Renal cortex interstitium (tissue), 11 donors: ENCODE data around the gene ARHGAP5. TPM values are rescaled to one million over a fixed set of nuclear protein-coding genes. Genes with fewer than 3 reads are reported as not detected.
A peak's percentile ranks its signal among the peaks of the same experiment; 100 is the strongest.
"Not testable (repeated sequence)": the region's sequence is repeated elsewhere in the genome, so short reads cannot be mapped to it uniquely, and the experiment has no call there.

Source experiments
- DNase-seq, 11 donors: peaks; one replicate each; pipeline ENCODE4 v3.0.0-alpha.2; 2013; ENCODE audit warnings: low read depth in 9 of 11, low spot score in 4 of 11; ENCODE audit errors: extremely low read depth in 1 of 11
- polyA plus RNA-seq, 3 donors: library from polyadenylated mRNA; unstranded; fragments of 120-200 nt; gene quantifications; one replicate each; pipeline ENCODE4 v1.2.1, GENCODE V29; 2013; ENCODE audit not compliant: insufficient read length in 3 of 3

ARHGAP5 gene
- polyA plus RNA-seq, 3 donors = 104 to 118 (median 110) TPM

GRCh38 chr14:32087907-32088306 lies 10.8 kb downstream of the ARHGAP5 start:
- no peak for DNase-seq

- DNase-seq = no peak
Measured at GRCh38 chr14:32090686-32091085, 13.6 kb downstream of the ARHGAP5 start.

- DNase-seq = no peak
Measured at GRCh38 chr14:32099473-32099872, 22.4 kb downstream of the ARHGAP5 start.

- no peak for DNase-seq
Measured at GRCh38 chr14:32100175-32100574, 23.1 kb downstream of the ARHGAP5 start.

- DNase-seq = no peak
Measured at GRCh38 chr14:32102152-32102787, 25.2 kb downstream of the ARHGAP5 start.

- no peak for DNase-seq
Measured at GRCh38 chr14:32102968-32103367, 25.9 kb downstream of the ARHGAP5 start.

- no peak for DNase-seq
Measured at GRCh38 chr14:32104308-32104707, 27.2 kb downstream of the ARHGAP5 start.

GRCh38 chr14:32104803-32105202 lies 27.7 kb downstream of the ARHGAP5 start:
- DNase-seq = no peak

GRCh38 chr14:32109676-32110547 lies 32.8 kb downstream of the ARHGAP5 start:
- no peak for DNase-seq

- DNase-seq = no peak
Measured at GRCh38 chr14:32110548-32110896, 33.4 kb downstream of the ARHGAP5 start.

GRCh38 chr14:32121536-32121935 lies 44.4 kb downstream of the ARHGAP5 start:
- DNase-seq = no peak

GRCh38 chr14:32121948-32122347 lies 44.8 kb downstream of the ARHGAP5 start:
- DNase-seq = no peak

- DNase-seq = not testable (repeated sequence)
Measured at GRCh38 chr14:32126899-32127730, 50.0 kb downstream of the ARHGAP5 start.

GRCh38 chr14:32127731-32128654 lies 50.9 kb downstream of the ARHGAP5 start:
- not testable (repeated sequence) for DNase-seq

GRCh38 chr14:32128703-32129102 lies 51.6 kb downstream of the ARHGAP5 start:
- no peak for DNase-seq

- no peak for DNase-seq
Measured at GRCh38 chr14:32129124-32129523, 52.0 kb downstream of the ARHGAP5 start.

- not testable (repeated sequence) for DNase-seq
Measured at GRCh38 chr14:32131689-32132088, 54.6 kb downstream of the ARHGAP5 start.

- peak; percentile 10 to 56 (median 32) for DNase-seq
Measured at GRCh38 chr14:32134448-32135097, 57.5 kb downstream of the ARHGAP5 start.
